ENCODE data around the gene NETO1.

NETO1 gene

DNA sequence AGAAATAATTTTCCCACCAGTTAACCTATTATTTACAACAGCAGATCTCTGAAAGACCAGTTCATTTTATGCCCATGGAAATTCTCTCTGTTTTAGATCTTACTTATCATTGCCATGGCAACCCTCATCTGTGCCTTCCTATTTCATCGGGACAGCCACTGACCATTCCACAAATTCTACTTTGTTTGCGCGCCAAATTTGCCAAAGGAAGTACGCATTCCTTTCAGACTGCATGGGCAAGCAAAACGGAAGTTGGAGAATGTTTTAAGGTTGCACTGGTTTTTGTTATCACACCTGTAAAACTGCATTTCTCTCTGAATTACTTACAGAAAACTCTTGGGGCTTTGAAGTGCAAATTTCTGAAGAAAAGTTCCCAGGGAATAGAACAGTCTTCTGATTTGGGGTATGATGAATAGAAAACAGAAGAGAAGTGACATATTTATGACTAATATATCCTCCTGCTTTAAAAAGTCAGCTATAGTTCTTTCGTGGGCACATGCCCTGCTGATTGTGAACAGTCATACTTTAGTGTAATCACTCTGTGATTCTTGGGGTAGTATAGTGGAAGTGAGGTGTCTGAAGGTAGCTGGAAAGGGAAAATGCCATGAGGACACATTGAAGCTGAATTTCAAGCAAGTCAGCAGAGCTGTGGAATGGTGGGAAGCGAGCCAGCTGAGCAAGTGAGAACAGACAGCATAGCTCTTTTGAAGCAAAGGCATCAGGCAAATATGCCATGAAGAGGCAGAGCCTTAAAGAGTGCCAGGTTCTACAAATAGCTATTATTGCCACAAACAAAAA is 20.9 kb downstream of the NETO1 start:
- DNase-seq (ENCODE audit: low read depth in 2 of 2), result no peak

DNA sequence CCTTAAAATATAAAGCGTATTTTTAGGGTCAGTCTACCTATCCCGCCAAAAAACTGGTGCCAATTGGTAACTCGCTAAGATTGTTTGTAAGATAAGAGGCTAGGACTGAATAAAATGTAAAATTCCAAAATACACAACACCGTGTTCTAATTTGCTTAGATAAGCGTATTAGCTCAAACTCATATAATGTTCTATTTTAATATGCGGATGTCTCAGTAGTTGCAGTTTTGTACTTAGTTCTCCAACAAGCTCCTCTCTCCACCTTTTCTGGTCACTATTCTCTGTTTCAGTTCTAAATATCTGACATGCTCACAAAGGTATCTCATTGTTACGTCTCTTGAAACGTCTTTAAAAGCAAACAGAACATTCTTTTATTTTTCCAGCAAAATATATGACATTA is 24.0 kb downstream of the NETO1 start:
- no peak for DNase-seq (ENCODE audit: low read depth in 2 of 2)

DNA sequence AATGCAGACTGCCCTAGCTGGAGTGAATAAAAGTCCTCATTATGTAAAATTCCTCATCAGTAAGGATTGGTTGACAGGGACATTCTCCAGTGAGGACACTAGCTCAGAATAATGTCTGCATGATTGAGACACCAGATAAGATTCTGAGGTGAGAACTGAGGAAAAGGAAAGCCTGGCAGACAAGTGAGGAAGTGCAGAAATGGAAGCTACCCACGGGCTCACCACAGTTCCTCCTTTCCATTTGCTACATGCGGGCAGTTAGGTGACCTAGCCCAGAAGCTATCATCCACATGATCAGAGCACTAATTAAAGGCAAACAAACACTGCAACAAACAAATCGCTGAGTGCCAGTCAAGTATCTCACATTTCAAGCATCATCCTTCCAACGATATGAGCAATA is 27.7 kb downstream of the NETO1 start:
- no peak for DNase-seq (ENCODE audit: low read depth in 2 of 2)

DNA sequence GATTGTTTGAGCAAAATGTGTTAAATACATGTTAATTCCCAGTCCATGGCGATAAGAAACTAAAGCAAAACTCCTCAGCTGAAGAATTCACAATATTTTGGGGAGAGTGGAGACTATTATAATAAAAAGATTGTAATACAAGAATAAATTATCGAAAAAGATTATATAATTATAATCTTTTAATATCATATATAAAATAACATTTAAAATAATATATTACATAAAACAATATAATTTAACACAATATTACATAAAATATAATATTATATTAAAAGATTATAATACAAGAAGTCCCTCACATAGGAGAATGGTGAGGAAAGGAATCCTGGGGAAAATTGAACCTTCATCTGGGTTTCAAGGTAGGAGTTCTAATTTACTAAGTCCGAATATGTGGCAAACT is 33.1 kb downstream of the NETO1 start:
- DNase-seq (ENCODE audit: low read depth in 2 of 2), result no peak

DNA sequence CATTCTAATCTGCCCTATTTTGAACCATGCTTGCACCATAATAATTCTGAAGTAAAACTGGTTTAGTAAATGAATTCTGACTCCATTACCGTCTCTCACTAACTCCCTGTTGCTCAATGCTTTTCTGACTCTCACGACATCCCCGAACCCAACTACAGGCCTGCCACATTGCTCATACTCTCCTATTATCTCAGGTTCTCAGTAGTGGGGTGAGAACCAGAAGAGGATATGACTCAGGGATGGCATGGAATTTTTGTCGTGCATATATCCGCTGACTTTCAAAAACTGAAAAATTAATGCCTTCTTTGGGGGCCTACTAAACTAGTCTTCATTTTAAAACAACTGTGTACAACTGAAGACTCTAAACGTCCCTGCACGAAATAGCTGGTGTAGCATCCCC is 34.3 kb downstream of the NETO1 start:
- DNase-seq (ENCODE audit: low read depth in 2 of 2), result no peak

DNA sequence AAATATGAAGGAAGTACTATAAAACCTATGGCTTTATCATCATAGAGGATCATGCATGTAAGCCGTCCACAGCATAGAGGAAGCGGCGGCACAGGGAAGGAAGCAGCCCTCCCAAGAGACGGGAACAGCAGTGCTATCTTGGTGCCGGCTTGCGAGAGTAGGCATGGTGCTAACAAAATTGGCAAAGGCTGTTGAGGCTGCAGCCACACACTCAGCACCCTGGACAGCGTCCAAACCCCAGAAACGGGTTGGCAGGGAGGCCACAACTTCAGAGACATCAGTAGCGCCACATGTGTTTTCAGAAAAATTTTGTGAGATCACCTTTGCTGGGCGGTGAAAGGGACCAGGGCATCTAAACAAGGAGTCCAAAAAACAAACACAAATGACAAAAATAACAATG is 37.7 kb downstream of the NETO1 start:
- DNase-seq (ENCODE audit: low read depth in 2 of 2), result no peak

DNA sequence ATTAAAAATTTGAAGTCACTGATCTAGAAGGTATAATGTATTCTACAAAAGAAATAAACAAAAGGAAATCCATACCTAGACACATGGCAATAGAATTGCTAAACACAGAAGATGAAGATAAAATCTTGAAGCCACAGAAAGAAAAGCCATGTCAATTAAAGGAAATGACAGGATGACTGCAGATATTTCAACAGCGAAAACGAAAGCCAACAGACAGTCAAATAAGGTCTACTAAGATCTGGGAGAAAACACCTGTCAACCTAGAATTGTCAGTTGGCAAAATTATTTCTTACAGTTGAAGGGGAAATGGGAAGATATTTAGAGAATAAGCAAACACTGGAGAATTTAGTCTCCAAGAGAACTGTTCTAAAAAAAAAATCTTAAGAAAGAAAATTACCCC is 39.2 kb downstream of the NETO1 start:
- no peak for DNase-seq (ENCODE audit: low read depth in 2 of 2)

DNA sequence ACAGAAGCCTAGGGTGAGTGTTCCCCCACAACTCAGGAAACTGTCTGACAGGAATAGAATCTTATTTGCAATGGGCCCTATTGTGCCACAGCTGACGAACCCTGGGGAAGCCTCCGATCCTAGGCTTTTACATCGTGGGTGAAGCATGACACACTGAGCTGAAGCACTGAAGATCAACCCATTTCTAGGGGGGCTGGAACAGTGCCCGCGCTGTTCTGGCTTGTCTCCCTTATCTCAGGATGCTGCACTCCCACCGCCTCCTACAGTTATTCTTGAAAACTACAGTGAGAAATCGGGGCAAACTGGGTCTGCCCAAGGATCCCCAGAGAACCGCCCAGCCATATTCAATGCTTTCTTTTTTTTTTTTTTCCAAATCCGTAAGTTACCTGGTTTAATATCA is 41.1 kb downstream of the NETO1 start:
- DNase-seq (ENCODE audit: low read depth in 2 of 2), result no peak

DNA sequence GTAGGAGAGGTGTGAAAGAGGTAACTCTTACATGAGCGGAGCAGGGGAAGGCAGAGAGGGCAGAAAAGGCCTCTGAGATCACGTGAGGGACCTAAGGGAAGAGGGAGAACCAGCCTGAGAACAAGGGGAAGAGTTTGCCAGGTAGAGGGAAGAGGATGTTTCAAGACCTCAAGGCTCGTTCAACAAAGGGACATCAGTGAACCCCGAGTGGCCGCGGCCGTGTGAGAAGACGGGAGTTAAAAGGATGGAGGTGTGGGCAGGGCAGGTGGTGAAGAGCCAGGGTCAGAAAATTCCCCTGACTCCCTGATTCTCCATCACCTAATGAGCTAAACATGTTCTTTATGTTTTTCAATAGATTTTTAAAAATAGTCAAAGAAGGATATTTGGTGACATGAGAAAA is 44.4 kb downstream of the NETO1 start:
- DNase-seq (ENCODE audit: low read depth in 2 of 2), result no peak

DNA sequence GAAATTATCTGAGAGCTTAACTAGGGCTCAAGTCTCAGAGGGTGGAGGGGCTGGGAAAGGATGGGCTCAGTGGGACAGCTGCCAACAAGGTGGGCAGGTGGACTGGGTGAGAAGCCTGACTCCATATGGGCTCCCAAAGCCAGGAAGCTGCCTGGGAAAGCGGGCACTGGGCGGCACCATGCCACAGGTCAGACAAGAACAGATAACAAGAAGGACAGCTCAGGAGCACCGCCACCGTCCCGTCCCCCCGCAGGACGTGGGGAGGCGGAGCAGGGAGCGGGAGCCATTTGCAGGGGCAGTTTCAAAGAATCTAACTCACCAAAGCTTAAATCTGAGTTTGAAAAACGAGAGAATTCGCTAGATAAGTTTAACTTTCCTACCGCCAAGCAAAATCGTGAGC is 45.6 kb downstream of the NETO1 start:
- no peak for DNase-seq (ENCODE audit: low read depth in 2 of 2)

DNA sequence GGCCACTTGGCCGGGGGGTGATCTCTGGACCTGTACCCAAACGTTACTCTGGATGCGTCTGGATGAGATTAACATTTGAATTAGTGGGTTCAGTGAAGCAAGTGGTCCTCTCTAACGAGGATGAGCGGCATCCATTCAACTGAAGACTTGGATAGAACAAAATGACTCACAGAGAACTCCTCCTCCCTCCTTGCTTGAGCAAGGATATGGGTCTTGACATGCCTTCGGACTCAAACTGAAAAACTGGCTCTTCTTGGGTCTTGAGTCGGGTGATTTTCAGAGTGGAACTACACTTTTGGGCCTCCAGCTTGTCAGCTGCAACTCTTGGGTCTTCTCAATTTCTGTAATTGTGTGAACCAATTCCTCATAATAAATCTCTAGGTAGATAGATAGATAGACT is 47.2 kb downstream of the NETO1 start:
- no peak for DNase-seq (ENCODE audit: low read depth in 2 of 2)

DNA sequence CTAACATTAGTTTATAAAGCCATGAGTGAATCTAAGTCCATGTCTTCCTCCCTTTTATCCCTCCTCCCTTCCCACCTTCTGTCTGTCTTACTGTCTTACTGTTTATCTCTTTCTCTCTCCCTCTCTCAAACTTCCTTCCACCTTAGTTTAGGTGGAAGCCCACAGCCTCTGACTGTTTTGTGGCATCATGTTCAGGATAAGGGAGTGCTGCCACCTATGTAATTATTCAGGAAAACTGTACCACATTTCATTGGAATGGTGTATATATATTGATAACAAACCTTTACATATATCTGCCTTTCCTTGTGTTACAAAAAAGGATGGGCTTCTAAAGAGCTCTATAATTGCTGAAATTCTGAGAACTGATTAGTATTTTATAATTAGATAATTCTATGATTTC is 48.7 kb downstream of the NETO1 start:
- DNase-seq (ENCODE audit: low read depth in 2 of 2), result no peak

DNA sequence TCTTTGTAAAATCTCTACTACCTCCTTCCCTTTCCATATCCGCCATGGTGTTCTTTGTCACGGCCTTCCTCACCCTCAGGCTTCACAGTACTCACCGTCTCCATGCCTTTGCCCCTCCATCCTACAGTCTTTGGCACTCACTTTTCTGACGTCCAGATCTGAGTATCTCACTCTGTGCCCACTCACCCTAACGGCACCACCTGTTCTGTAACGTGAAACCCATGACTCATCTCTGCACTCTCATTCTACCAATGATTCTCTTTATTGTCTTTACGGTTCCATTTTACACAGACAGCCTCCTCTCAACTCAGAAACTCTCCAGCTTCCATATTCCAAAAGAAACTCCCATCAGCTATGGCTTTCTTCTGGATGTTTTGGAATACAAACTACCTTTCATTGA is 56.7 kb downstream of the NETO1 start:
- no peak for DNase-seq (ENCODE audit: low read depth in 2 of 2)

DNA sequence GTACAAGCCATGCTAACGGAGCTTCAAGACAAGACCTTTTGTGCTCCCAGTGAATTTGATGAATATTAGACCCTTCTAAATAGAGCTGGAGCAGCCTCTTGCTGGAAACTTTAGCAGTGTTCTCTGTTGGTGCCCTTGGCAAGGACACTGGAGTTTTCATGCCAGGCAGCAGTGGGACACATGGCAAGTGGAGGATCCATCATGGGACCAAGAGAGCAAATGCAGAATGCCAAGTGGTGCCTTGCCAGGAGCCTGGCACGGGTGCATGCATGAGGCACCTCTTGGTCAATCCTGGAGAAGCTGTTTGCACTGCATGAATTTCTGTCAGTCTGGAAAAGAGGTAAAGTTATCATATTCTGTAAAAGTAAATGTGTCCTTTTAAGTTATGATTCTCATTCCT is 59.1 kb downstream of the NETO1 start:
- DNase-seq (ENCODE audit: low read depth in 2 of 2), result no peak

DNA sequence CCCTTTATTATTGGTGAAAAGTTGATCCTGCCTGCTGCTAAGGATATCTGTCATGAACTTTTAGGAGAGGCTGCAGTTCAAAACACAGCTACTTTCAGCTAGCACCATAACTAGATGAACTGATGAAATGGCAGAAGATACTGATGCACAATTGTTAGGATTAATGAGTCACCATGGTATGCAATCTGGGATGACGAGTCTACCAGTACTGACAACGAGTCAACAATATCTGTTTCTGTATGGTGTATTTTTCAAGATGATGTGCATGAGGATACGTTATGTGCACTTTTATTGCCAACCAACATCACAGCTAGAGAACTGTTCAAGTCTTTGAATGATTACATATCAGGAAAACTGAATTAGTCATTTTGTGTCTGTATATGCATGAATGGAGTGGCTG is 68.7 kb downstream of the NETO1 start:
- DNase-seq (ENCODE audit: low read depth in 2 of 2), result no peak

DNA sequence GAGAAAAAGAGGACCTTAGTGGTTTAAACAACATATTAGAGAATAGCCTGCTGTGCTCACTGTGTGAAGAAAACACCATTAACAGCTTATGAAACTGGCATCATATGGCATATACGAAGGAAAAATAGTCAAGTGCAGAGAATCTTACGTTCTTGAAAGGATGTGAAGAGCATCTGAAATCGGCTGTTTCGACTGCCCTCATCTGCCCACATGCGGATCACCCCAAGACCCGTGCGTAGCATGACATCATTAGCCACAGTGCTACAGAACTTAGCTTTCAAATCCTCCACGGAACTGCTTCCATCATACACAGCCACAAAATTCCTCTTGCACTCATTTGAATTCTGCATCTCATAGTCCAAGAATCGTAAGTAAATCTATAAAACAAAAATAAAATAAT is 84.3 kb downstream of the NETO1 start:
- DNase-seq (ENCODE audit: low read depth in 2 of 2), result no peak

DNA sequence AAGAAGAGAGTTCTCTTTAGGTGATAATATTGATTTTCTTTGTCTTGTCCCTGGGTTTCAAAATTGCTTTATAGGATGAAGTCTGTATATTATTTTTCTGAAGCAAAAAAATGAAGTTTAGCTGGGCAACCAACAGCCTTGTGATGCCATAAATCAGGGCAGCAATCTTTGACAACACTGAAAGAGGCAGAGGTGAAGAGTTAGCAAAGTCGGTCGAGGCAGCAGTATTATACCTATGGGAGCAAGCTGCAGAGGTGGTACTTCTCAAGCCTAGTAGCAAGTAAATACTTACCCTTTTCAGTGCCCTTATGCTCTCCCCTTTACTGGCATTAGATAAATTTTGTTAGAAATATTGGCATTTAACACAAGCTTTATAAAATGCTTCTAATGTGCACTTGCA is 92.9 kb downstream of the NETO1 start:
- no peak for DNase-seq (ENCODE audit: low read depth in 2 of 2)

DNA sequence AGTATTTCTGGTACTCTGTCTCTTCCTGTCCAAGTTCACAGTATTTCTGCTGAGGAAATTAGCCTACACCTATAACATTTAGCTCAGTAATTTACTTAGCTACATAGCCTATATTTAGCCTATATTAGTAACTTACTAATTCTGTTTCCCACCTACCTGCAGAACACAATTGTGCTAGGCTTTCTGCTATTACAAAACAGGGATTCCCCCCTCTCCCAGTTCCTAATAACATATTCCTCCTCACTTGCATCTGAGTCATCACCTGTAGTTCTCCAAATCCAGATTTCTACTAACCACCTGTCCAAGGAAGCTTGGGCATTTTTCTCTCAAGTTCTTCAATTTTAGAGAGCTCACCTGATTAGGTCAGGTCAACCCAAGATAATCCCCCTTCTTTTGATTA is 94.9 kb downstream of the NETO1 start:
- no peak for DNase-seq (ENCODE audit: low read depth in 2 of 2)

DNA sequence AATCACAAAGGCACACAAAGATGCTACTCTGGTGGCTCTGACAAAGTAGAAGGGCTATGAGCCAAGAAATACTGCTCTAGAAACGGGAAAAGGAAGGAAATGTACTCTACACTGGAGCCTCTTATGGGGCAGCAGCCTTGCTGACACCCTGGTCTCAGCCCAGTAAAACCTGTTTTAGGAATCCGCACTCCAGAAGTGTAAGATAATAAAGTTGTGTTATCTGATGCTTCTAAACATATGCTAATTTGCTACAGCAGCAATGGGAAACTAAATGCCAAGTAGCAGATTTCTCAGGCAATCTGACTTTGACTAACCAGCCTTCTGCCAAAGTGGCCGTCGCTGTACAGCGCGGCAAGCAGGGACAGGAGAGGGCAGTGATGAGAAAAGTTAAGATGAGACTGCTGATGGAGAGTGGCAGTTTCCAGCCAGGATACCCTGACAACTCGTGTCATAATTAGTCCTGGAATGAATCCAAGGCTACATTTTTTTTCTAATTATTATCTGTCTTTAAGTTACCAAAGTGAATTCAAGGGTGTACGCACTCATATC is 99.0 kb downstream of the NETO1 start:
- DNase-seq (ENCODE audit: low read depth in 2 of 2), result no peak

DNA sequence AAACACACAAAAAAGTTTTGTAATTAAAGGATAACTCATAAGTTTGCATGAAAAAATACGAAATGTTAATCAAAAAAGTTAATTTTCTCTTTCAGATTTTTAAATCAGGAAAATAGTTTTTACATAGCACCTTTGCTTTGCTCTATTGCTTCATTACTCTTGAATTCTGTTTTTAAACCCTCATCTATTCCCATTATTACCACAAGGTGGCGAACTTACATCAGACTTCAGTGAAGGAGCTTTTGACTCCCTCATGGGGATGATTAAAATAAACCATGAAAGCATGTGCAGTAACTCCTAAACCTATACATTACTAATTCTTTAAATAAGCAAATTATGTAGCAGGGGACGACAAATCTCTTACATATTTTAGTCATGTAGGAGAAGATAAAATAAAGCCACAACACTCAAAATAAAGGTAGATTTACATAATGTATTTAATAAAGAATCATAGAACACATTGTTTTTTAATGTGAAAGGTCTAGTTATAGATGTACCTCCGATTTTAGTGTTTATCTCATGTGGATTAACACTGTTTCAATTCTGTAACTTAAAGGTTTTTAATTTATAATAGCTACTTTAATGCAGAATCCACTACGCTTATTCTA is 105.2 kb downstream of the NETO1 start:
- no peak for DNase-seq (ENCODE audit: low read depth in 2 of 2)

DNA sequence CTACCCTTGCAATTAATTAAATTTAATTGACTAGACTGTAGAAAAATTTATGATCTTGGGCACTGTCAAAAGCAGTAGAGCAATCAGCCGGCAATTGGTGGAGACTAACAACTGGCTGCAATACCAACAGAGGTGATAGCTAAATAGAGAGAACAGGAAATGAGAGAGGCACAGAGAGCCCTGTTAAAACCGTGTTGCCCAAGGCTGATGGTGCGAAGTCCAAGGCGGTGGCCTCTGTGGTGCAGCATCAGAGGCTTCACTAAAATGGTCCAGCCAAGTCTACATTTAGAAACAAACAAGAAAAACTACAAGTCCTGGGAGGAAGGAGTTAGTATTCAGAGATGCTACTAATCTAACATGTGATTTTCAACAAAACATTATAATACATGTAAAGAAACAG is 115.6 kb downstream of the NETO1 start:
- no peak for DNase-seq (ENCODE audit: low read depth in 2 of 2)

DNA sequence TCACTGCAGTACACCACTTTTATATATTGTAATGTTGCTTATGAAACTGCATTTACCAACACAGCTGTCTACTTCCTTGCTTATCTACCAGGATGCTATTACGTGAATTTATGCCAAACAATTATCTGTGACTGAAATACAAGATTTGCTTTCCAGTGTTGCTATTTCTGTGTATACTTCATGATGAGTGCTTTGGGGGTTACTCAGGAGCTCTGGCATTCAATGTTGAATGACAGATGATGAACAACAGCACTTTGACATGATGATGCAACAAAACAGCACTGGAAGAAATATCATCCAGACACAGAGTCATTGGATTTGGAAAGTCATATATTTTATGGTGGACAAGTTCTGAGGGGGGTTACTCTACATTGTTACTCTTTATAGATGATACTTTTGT is 125.8 kb downstream of the NETO1 start:
- DNase-seq (ENCODE audit: low read depth in 2 of 2), result no peak

DNA sequence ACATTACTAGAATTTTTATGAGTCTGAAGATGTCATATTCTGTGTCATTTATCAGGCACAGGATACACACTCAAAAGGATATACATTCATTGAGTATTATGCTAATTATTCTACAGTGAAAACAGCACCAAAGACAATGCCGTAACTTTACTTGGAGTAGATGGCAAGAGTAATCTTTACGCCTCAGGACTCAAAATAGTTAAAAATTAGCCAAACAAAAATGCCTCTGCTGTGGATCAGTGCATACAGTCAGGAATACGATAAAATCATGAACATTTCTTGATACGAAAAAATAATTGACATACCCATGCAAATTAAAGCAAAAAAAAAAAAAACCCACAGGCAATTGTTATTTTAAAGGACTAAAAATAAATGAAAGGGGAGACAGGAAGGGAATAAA is 129.7 kb downstream of the NETO1 start:
- no peak for DNase-seq (ENCODE audit: low read depth in 2 of 2)

DNA sequence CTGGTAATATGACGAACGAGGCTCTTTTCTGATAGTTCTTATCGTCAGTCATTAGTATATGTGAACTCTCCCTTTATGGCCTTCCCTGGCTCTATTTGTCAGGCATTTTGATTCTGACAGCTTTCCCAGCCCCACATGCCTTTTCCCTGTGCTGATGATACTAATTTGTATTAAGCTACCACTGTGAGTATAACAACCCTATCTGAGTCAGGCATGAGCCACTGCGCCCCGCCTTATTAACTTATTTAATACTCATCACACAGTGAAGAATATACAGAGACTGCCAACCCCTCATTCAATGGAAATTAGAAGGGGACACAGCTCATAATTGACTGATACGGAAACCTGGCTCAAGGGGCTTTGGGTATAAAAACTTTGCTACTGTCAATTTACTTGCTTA is 140.0 kb downstream of the NETO1 start:
- DNase-seq (ENCODE audit: low read depth in 2 of 2), result no peak

Measured in stimulated activated CD4-positive, alpha-beta T cell treated with anti-CD3 and anti-CD28 coated beads, Interleukin-15, amount 100 ng/mL, for 48 hours (primary cell).